ENCODE data around the gene EED. TPM values are rescaled to one million over a fixed set of nuclear protein-coding genes. Genes with fewer than 3 reads are reported as not detected.

Gene EED
- total and polyA plus RNA-seq, 9 of the 15 experiments (the other 6 are each of a cell fraction or from before 2014, with no cell fraction given) = 33.0 to 110 (median 55.1) TPM

GRCh38 chr11:86196085-86196696 is 48.4 kb upstream of the EED start (continued):
- no peak for TF ChIP-seq AFF4 (CRISPR knock-in tag; IDR thresholded peaks at IDR 0.05)
- no peak for TF ChIP-seq ZNF75A (CRISPR knock-in tag; IDR thresholded peaks at IDR 0.05)
- TF ChIP-seq CTCFL (IDR thresholded peaks at IDR 0.05; ENCODE audit: borderline replicate concordance, insufficient read depth, low read depth, low read length, poor library complexity, severe bottlenecking) = no peak
- no peak for TF ChIP-seq IFI16 (CRISPR knock-in tag; IDR thresholded peaks at IDR 0.05)
- TF ChIP-seq TSC22D4 (tag; IDR thresholded peaks at IDR 0.05) = no peak
- no peak for TF ChIP-seq SIRT6 (IDR thresholded peaks at IDR 0.05; ENCODE audit: low read depth, low read length)
- no peak for TF ChIP-seq SMAD4 (CRISPR knock-in tag; conservative IDR thresholded peaks at IDR 0.05)
- TF ChIP-seq SMARCA4 (IDR thresholded peaks at IDR 0.05) = no peak
- no peak for TF ChIP-seq RREB1 (CRISPR knock-in tag; IDR thresholded peaks at IDR 0.05)
- no peak for TF ChIP-seq FOXK1 (CRISPR knock-in tag; IDR thresholded peaks at IDR 0.05; ENCODE audit: borderline replicate concordance)
- TF ChIP-seq GTF2E2 (tag; IDR thresholded peaks at IDR 0.05) = peak; percentile 6; the same call in 1 of the 2 replicates
- TF ChIP-seq MNT (conservative IDR thresholded peaks at IDR 0.05) = no peak
- TF ChIP-seq CCNT2 (IDR thresholded peaks at IDR 0.05; ENCODE audit: borderline replicate concordance, extremely low read depth, insufficient read length, low read depth, low read length) = peak; percentile 21
- TF ChIP-seq ZNF282 (CRISPR knock-in tag; IDR thresholded peaks at IDR 0.05) = no peak
